Transverse colon (tissue), 4 donors: ENCODE data around the gene CGB5. TPM values are rescaled to one million over a fixed set of nuclear protein-coding genes. Genes with fewer than 3 reads are reported as not detected.
"Not testable (repeated sequence)": the region's sequence is repeated elsewhere in the genome, so short reads cannot be mapped to it uniquely, and the experiment has no call there.

Experiments used
- DNase-seq: peaks from one replicate; pipeline ENCODE4 v3.0.0-alpha.2; 2019
- H3K27ac ChIP-seq, 4 donors: fragments of 200-600 bp; sonication (generic); 2 replicates each; pipeline ENCODE4 v1.5.1; 2016 to 2018; ENCODE audit warnings: inconsistent platforms in 4 of 4
- H3K27me3 ChIP-seq: fragments of 200-600 bp; sonication (generic); 2 replicates; pipeline ENCODE4 v1.5.1; 2017; ENCODE audit warnings: inconsistent platforms
- H3K36me3 ChIP-seq, 4 donors: fragments of 200-600 bp; sonication (generic); 2 replicates each; pipeline ENCODE4 v1.5.1; 2017 to 2019; ENCODE audit warnings: inconsistent platforms in 4 of 4
- H3K4me1 ChIP-seq, 4 donors: fragments of 200-600 bp; sonication (generic); 2 replicates each; pipeline ENCODE4 v1.5.1; 2017 to 2020; ENCODE audit warnings: inconsistent platforms in 4 of 4
- H3K4me3 ChIP-seq, 4 donors: fragments of 200-600 bp; sonication (generic); 1 replicate in 1 of 4; 2 replicates in 3 of 4; pipeline versions ENCODE4 v1.5.1 to v1.6.1; 2017 to 2019; ENCODE audit warnings: inconsistent platforms in 4 of 4
- H3K9me3 ChIP-seq, 2 donors: fragments of 200-600 bp; sonication (generic); 2 replicates each; pipeline ENCODE4 v1.5.1; 2017 to 2019; ENCODE audit warnings: inconsistent platforms in 2 of 2
- EP300 ChIP-seq: sonication (generic); formaldehyde crosslinking; IDR thresholded peaks from one replicate; pipeline ENCODE4 v1.6.1; 2017; ENCODE audit warnings: antibody characterized with exemption, low read depth
- POLR2A ChIP-seq: fragments of 450-650 bp; IDR thresholded peaks from one replicate; pipeline ENCODE4 v1.6.1; 2016; ENCODE audit warnings: antibody characterized with exemption, mild to moderate bottlenecking, moderate library complexity
- POLR2AphosphoS5 ChIP-seq, 3 donors: sonication (generic); formaldehyde crosslinking; IDR thresholded peaks; one replicate each; pipeline ENCODE4 v1.6.1; 2016; ENCODE audit warnings: antibody characterized with exemption in 3 of 3
- WGBS, 2 donors: methylation state at CpG; one replicate each; pipeline ENCODE4 v1.1.5; 2018; ENCODE audit warnings: low coverage in 1 of 2; 5-methylcytosine and 5-hydroxymethylcytosine counted together
- in situ Hi-C, 4 donors: fragments of 200-750 bp; cut with MboI; loops; one replicate each; pipeline versions ENCODE4 v1.15.0 to v1.15.1; 2017; ENCODE audit warnings: low sequenced_read_pairs in 3 of 4, low pct_ligation_motif_present in 1 of 4, low pct_unique_long_range_greater_than_20kb in 1 of 4
- intact Hi-C: fragments of 100-400 bp; cut with DNase I; formaldehyde crosslinking; loops from one replicate; pipeline ENCODE4 v1.15.1; 2023; ENCODE audit warnings: low total_unique reads
- total RNA-seq, 4 donors: library from RNA; depleted of rRNA; stranded (reverse); fragments of >200 nt; gene quantifications; one replicate each; pipeline ENCODE4 v1.1.0, GENCODE V29; 2016
- TF ChIP-seq, protein P1 (sequence below), 5 experiments: fragments of 200-600 bp in 3 of 5; fragments of 450-650 bp in 2 of 5; sonication (generic) in 3 of 5; IDR thresholded peaks; 1 replicate in 2 of 5; 2 replicates in 3 of 5; pipeline ENCODE4 v1.5.1; 2016 to 2017; ENCODE audit warnings: antibody characterized with exemption in 5 of 5, inconsistent platforms in 3 of 5, mild to moderate bottlenecking in 2 of 5, moderate library complexity in 1 of 5

CGB5 gene
- total RNA-seq, 4 donors from 2014 or later = not detected

GRCh38 chr19:49016067-49016839 is 27.4 kb upstream of the CGB5 start:
- Histone ChIP-seq H3K27me3 (peaks cover 34% of the 10 kb centered on the region), H3K36me3 (peaks cover 0 to 3% (median 0%) of the 10 kb centered on the region in 4 donors), H3K4me3 (no peak overlapping the region), H3K27ac (no peak overlapping the region), H3K4me1 (peaks cover 9 to 25% (median 23%) of the 10 kb centered on the region in 4 donors), H3K9me3 (no peaks in the 10 kb centered on the region)
- TF ChIP-seq POLR2A = no peak
- no peak for TF ChIP-seq EP300
- TF ChIP-seq, protein P1, sequence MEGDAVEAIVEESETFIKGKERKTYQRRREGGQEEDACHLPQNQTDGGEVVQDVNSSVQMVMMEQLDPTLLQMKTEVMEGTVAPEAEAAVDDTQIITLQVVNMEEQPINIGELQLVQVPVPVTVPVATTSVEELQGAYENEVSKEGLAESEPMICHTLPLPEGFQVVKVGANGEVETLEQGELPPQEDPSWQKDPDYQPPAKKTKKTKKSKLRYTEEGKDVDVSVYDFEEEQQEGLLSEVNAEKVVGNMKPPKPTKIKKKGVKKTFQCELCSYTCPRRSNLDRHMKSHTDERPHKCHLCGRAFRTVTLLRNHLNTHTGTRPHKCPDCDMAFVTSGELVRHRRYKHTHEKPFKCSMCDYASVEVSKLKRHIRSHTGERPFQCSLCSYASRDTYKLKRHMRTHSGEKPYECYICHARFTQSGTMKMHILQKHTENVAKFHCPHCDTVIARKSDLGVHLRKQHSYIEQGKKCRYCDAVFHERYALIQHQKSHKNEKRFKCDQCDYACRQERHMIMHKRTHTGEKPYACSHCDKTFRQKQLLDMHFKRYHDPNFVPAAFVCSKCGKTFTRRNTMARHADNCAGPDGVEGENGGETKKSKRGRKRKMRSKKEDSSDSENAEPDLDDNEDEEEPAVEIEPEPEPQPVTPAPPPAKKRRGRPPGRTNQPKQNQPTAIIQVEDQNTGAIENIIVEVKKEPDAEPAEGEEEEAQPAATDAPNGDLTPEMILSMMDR (IDR thresholded peaks at IDR 0.05) = no peak
- no peak for TF ChIP-seq POLR2AphosphoS5 (IDR thresholded peaks at IDR 0.05)
- intact Hi-C loops = no loop called here
- WGBS, 2 donors = 89% methylated on average over 16 of the region's 29 CpGs; no CpG with 5 or more reads in 1 of the 2 donors
- in situ Hi-C loops = no loop called here
- no peak for DNase-seq

DNA sequence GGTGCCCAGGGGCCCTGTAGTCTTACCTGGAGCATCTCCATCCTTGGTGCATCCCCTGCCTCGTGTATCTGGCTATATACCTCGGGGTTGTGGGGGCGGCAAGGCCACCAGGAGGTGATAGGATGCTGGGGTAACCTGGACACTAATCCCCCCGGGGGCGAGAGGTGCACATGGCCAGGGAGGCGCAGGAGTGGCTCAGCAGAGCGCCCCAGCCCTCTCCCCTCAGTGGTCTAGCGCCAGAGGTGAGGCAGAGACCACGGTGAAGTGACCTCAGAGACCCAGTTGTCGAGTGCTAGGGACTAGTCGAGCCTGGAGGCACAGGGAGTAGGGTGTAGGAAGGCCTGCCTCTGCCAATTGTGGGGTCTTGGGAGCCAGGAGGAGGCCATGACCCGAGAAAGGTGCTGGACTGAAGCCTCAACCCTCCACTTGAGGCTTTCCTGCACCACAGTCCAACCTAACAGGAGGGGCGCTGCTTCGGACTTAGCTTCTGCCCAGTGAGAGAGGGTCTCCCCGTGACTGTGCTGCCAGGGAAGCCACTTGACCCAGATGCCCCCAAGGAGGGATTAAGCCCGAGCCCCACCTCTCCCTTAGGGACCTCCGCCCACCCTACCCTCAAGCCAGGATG is 26.5 kb upstream of the CGB5 start, which contains the start of gene LHB:
TSS of gene LHB (minus strand) at position 51 of the 625 bp plus-strand sequence. CDS start at position 41, 10 bp downstream.
- no peak for TF ChIP-seq POLR2A
- TF ChIP-seq, protein P1 (IDR thresholded peaks at IDR 0.05) = no peak
- TF ChIP-seq POLR2AphosphoS5 (IDR thresholded peaks at IDR 0.05) = no peak
- no peak for TF ChIP-seq EP300
- Histone ChIP-seq H3K27me3 (peaks cover 39% of the 10 kb centered on the region), H3K4me3 (peak within 1 kb of the TSS; percentile 19 to 59 (median 34)), H3K27ac (peak within 1 kb of the TSS in 3 of 4 donors; percentile 13 to 25 (median 21)), H3K4me1 (peaks cover 9 to 25% (median 23%) of the 10 kb centered on the region in 4 donors), H3K9me3 (no peaks in the 10 kb centered on the region), H3K36me3 (peaks cover 0 to 3% (median 0%) of the 10 kb centered on the region in 4 donors)
- 79% methylated on average over 11 of the region's 17 CpGs; no CpG with 5 or more reads in 1 of the 2 donors for WGBS, 2 donors
- no peak for DNase-seq
- intact Hi-C loops (no loop called here), in situ Hi-C loops (no loop called here)

DNA sequence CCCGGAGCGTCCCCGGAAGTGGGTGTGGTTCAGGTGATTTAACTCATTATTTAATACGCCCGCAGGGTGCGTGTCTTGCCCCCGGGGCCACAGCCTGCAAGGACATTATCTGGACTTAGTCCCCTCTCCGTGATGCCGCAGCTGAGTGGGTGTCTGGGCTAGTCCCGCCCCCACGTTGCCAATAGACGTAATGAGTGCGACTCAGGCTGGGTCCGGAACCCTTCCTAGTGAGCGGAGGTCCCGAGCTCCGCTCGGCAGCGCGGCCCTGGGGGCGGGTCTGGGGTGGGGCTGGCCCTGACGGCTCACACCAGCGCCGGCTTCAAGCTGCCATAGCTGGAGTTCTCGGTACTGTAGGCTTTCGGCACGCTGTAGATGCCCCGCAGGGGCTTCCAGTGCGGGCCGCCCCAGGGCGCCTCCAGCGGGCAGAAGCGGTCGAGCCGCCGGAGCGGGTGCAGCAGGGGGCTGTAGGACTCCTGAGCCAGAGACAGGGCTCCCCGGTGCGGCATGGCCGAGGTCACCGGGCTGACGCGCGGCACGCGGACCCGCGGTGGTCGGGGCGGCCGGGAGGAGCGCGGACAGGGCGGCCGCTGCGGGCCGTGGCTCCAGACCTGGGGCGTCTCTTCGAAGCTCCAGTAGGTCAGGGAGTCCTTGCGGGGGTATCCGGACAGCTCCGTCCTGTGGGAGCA is 25.8 kb upstream of the CGB5 start:
- no peaks in the 10 kb centered on the region for H3K9me3 ChIP-seq
- peak overlapping the region in 3 of 4 donors; percentile 13 to 25 (median 21) for H3K27ac ChIP-seq
- in situ Hi-C loops = no loop called here
- peaks cover 40% of the 10 kb centered on the region for H3K27me3 ChIP-seq
- peak overlapping the region; percentile 19 to 59 (median 34) for H3K4me3 ChIP-seq
- no peaks in the 10 kb centered on the region for H3K36me3 ChIP-seq
- intact Hi-C loops = no loop called here
- peaks cover 9 to 25% (median 23%) of the 10 kb centered on the region in 4 donors for H3K4me1 ChIP-seq
- WGBS, 2 donors = 1% methylated on average over 38 of the region's 62 CpGs; no CpG with 5 or more reads in 1 of the 2 donors
- DNase-seq = peak; percentile 49
- TF ChIP-seq, protein P1 (IDR thresholded peaks at IDR 0.05) = peak; percentile 19 to 53 (median 40)
- TF ChIP-seq POLR2A (no peak), POLR2AphosphoS5 (IDR thresholded peaks at IDR 0.05) (no peak)

DNA sequence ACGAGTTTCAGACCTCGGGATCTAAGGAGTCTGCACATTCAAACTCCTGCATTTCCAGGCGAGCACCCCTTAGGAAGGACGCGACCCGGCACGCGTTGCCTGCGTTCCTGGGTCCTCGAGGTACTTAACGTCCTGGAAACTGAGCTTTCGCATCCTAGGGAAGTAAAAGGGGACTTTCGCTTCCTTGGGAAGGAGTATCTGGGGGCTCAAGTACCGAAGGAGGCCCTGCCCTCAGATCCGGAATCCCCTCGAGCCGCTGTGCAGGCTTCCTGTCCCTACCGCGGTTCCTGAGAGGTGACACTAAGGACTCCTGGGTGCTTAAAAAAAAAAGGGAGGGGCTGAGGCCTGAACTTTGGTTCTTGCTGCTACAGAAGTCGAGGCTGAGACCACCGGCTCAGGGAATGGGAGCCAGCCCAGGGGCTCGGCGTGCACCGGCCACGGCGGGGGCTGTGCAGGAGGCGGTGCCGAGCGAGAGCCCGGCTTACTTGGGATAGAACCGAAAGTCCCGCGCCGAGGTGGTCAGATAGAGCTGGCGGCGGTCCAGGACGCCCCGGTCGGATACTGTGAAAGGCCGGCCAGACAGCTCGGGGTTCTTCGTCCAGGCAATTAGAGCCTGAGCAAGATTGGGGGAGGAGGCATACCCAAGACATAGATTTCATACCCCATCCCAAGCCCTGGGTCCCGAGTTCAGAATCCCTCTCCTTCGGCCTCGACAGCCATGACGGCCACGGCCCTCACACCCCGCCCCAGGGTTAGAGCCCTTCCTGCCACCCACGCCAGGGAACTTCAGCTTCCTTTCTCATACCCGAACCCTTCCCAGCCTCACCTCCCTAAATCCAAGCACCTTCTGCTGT is 25.0 kb upstream of the CGB5 start:
- H3K9me3 ChIP-seq, in situ Hi-C loops, H3K27ac ChIP-seq, H3K36me3 ChIP-seq, intact Hi-C loops: not testable (repeated sequence)
- Histone ChIP-seq H3K4me3 (peak overlapping the region; percentile 19 to 59 (median 34)), H3K27me3 (peaks cover 40% of the 10 kb centered on the region), H3K4me1 (peaks cover 9 to 25% (median 23%) of the 10 kb centered on the region in 4 donors)
- DNase-seq = peak; percentile 27
- 3% methylated on average over 44 of the region's 50 CpGs; no CpG with 5 or more reads in 1 of the 2 donors for WGBS, 2 donors
